Ishikawa (cell line): ENCODE measurements around the gene DUSP9.

Source experiments
- CEBPB ChIP-seq: IDR thresholded peaks from 2 replicates; pipeline ENCODE4 v1.6.1; 2012
- CREB1 ChIP-seq: IDR thresholded peaks from 2 replicates; pipeline ENCODE4 v1.6.1; 2012; ENCODE audit warnings: low read depth
- EGR1 ChIP-seq: IDR thresholded peaks from 2 replicates; pipeline ENCODE4 v1.6.1; 2012
- EP300 ChIP-seq: IDR thresholded peaks from 2 replicates; pipeline ENCODE4 v1.6.1; 2012; ENCODE audit warnings: borderline replicate concordance
- FOXM1 ChIP-seq: IDR thresholded peaks from 2 replicates; pipeline ENCODE4 v1.6.1; 2012; ENCODE audit warnings: low read depth, borderline replicate concordance
- MAX ChIP-seq: IDR thresholded peaks from 2 replicates; pipeline ENCODE4 v1.6.1; 2012
- NFIC ChIP-seq: IDR thresholded peaks from 2 replicates; pipeline ENCODE4 v1.6.1; 2012
- RAD21 ChIP-seq: IDR thresholded peaks from 2 replicates; pipeline ENCODE4 v1.6.1; 2012; ENCODE audit warnings: low read depth
- REST ChIP-seq: IDR thresholded peaks from 2 replicates; pipeline ENCODE4 v1.6.1; 2012; ENCODE audit warnings: low read depth, mild to moderate bottlenecking
- TAF1 ChIP-seq: IDR thresholded peaks from 2 replicates; pipeline ENCODE4 v1.6.1; 2012; ENCODE audit warnings: low read depth, mild to moderate bottlenecking
- TCF12 ChIP-seq: IDR thresholded peaks from 2 replicates; pipeline ENCODE4 v1.6.1; 2012; ENCODE audit warnings: low read depth
- TEAD4 ChIP-seq: IDR thresholded peaks from 2 replicates; pipeline ENCODE4 v1.6.1; 2012
- USF1 ChIP-seq: IDR thresholded peaks from 2 replicates; pipeline ENCODE4 v1.6.1; 2012
- YY1 ChIP-seq: IDR thresholded peaks from 2 replicates; pipeline ENCODE4 v1.6.1; 2012; ENCODE audit warnings: low read depth
- ZBTB7A ChIP-seq: IDR thresholded peaks from 2 replicates; pipeline ENCODE4 v1.6.1; 2012; ENCODE audit warnings: low read depth

The DUSP9 gene

GRCh38 chrX:153634236-153634635, 12.8 kb upstream of the DUSP9 start:
- TF ChIP-seq EGR1: no peak

- TF ChIP-seq ZBTB7A: no peak
- no peak for TF ChIP-seq YY1
- no peak for TF ChIP-seq TAF1
- no peak for TF ChIP-seq EGR1
- no peak for TF ChIP-seq EP300
- TF ChIP-seq NFIC: no peak
- no peak for TF ChIP-seq MAX
- no peak for TF ChIP-seq RAD21
- TF ChIP-seq REST: no peak
- no peak for TF ChIP-seq FOXM1
Measured at GRCh38 chrX:153634832-153635231, 12.2 kb upstream of the DUSP9 start.

GRCh38 chrX:153635388-153635787, 11.6 kb upstream of the DUSP9 start:
- no peak for TF ChIP-seq EP300
- TF ChIP-seq MAX: no peak
- TF ChIP-seq TAF1: no peak
- TF ChIP-seq EGR1: no peak
- no peak for TF ChIP-seq YY1
- TF ChIP-seq RAD21: no peak
- TF ChIP-seq REST: no peak
- TF ChIP-seq NFIC: no peak
- TF ChIP-seq ZBTB7A: no peak
- TF ChIP-seq USF1: no peak
- TF ChIP-seq TCF12: no peak

- TF ChIP-seq FOXM1 (no peak), EGR1 (no peak), RAD21 (peak; percentile 39; the same call in 1 of the 2 replicates), TEAD4 (no peak), TCF12 (no peak), ZBTB7A (no peak), CREB1 (no peak), NFIC (no peak), REST (no peak)
Measured at GRCh38 chrX:153635788-153636668, 11.0 kb upstream of the DUSP9 start.

- no peak for TF ChIP-seq FOXM1
- no peak for TF ChIP-seq EGR1
- no peak for TF ChIP-seq CREB1
- no peak for TF ChIP-seq NFIC
- no peak for TF ChIP-seq ZBTB7A
- no peak for TF ChIP-seq TAF1
- no peak for TF ChIP-seq CEBPB
- TF ChIP-seq MAX: no peak
- no peak for TF ChIP-seq TCF12
- no peak for TF ChIP-seq REST
- TF ChIP-seq TEAD4: no peak
- no peak for TF ChIP-seq RAD21
- no peak for TF ChIP-seq USF1
- TF ChIP-seq EP300: no peak
- no peak for TF ChIP-seq YY1
Measured at GRCh38 chrX:153636716-153637115, 10.3 kb upstream of the DUSP9 start.
